ENCODE results near the gene EIF3K. TPM values are rescaled to one million over a fixed set of nuclear protein-coding genes. Genes with fewer than 3 reads are reported as not detected.

The EIF3K gene
- total RNA-seq, 4 donors from 2014 or later = 333 to 570 (median 446) TPM

DNA sequence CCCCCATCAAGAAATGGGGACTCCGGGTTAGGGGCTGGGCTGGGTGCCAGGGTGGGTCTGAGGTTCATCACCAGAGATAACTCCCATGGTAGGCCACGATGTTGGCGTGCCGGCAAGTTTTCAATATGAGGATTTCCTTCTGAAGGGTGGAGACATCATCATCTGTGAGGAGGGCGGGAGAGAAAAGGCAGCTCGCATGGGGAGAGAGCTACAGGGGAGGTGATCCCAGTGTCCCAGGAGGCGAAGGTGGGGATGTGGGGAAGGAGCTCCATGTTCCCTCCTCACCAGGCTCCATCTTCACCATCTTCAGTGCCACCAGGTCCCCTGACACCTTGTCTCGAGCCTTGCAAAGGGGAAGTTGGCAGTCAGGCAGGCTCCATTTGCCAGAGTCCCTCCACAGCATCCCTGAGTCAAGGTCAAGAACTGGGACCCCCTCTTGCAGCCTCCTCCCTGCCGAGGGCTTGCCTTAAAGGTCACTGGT lies 1.7 kb upstream of the EIF3K start:
- peak overlapping the region in 1 of 4 donors; percentile 87 for H3K27ac ChIP-seq (replicated peaks in 1 of 4)
- peaks cover 21 to 31% (median 23%) of the 10 kb centered on the region in 4 donors for H3K4me1 ChIP-seq
- DNase-seq (ENCODE audit: extremely low spot score) = no peak
- H3K9me3 ChIP-seq = no peaks in the 10 kb centered on the region
- peaks cover 21 to 24% (median 22%) of the 10 kb centered on the region in 4 donors for H3K36me3 ChIP-seq
- intact Hi-C loops (cut with DNase I) = loop anchor here (5.0 kb wide), 1 partner anchor 215 kb away; the partner anchor contains the start of gene FAM98C
- H3K27me3 ChIP-seq = no peaks in the 10 kb centered on the region
- 71% methylated on average over 9 of the region's 9 CpGs for WGBS
- peak overlapping the region; percentile 71 to 91 (median 82) for H3K4me3 ChIP-seq
- no peak for TF ChIP-seq CTCF (IDR thresholded peaks at IDR 0.05)
- TF ChIP-seq EP300 (IDR thresholded peaks at IDR 0.05) = no peak
- no peak for TF ChIP-seq POLR2AphosphoS5 (IDR thresholded peaks at IDR 0.05)
- no peak for TF ChIP-seq POLR2A (IDR thresholded peaks at IDR 0.05; ENCODE audit: low read depth)

- no peak for DNase-seq (ENCODE audit: extremely low spot score)
- no peak for TF ChIP-seq POLR2A (IDR thresholded peaks at IDR 0.05; ENCODE audit: low read depth)
- TF ChIP-seq POLR2AphosphoS5 (IDR thresholded peaks at IDR 0.05) = no peak
- TF ChIP-seq CTCF (IDR thresholded peaks at IDR 0.05) = no peak
- TF ChIP-seq EP300 (IDR thresholded peaks at IDR 0.05) = no peak
- H3K36me3 ChIP-seq = peaks cover 26 to 30% (median 28%) of the 10 kb centered on the region in 4 donors
- H3K4me1 ChIP-seq = peaks cover 21 to 31% (median 23%) of the 10 kb centered on the region in 4 donors
- 39% methylated on average over 5 of the region's 28 CpGs for WGBS
- peak within 1 kb of the TSS; percentile 71 to 91 (median 82) for H3K4me3 ChIP-seq
- H3K9me3 ChIP-seq = no peaks in the 10 kb centered on the region
- H3K27me3 ChIP-seq = no peaks in the 10 kb centered on the region
- H3K27ac ChIP-seq (replicated peaks in 1 of 4) = peak within 1 kb of the TSS; percentile 87 to 92 (median 87)
- intact Hi-C loops (cut with DNase I) = loop anchor here (5.0 kb wide), 1 partner anchor 216 kb away; the partner anchor contains the start of gene FAM98C
Measured at GRCh38 chr19:38617764-38618589, 1.0 kb upstream of the EIF3K start, which contains the start of gene MAP4K1. MAP4K1 (minus strand) TSS chr19:38617953; CDS start chr19:38617895, 58 bp downstream.

DNA sequence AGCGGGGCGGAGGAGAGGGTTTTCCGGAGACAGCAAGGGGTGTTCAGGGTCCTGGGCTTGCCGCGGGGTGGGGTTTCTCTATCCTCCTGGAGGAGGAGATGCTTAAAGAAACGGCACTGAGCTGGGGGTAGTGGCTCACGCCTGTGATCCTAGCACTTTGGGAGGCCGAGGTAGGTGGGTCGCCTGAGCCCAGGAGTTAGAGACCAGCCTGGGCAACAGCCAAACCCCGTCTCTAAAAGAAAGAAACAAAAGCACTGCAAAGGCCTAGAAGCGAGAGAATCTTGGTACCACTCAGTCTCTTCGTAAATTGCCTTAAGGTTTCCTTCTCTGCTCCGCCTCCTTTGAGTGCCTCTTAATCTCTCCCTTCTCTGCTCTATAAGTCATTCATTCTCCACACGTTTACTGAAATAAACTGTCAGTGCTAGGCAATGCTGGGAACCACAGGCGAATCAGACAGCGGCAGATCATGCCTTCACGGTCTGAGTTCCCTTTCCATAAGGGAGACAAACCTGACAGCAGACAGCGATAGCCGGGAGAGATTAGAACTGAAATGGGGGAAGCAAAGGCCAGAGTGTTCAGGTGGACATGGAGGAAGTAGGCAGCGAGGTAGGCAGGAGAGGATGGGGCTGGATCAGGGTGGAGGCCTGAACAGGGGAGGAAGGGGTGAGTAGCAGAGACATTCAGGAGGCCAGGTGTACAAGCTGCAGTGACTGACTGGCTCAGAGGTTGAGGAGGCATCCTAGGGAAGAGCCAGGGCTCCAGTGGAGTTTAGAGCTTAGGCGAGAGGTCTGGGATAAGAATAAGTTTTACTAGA lies 580 bp downstream of the EIF3K start:
- 20% methylated on average over 19 of the region's 21 CpGs for WGBS
- H3K4me3 ChIP-seq = peak overlapping the region; percentile 71 to 91 (median 82)
- no peak for TF ChIP-seq POLR2A (IDR thresholded peaks at IDR 0.05; ENCODE audit: low read depth)
- H3K27me3 ChIP-seq = no peaks in the 10 kb centered on the region
- peaks cover 21 to 31% (median 23%) of the 10 kb centered on the region in 4 donors for H3K4me1 ChIP-seq
- intact Hi-C loops (cut with DNase I) = loop anchor here (5.0 to 10.0 kb wide), 2 partner anchors 217 to 315 kb away; partner anchors contain the start of genes FAM98C, MRPS12 and SARS2
- peak overlapping the region; percentile 87 to 92 (median 87) for H3K27ac ChIP-seq (replicated peaks in 1 of 4)
- H3K36me3 ChIP-seq = peaks cover 40 to 45% (median 43%) of the 10 kb centered on the region in 4 donors
- no peak for DNase-seq (ENCODE audit: extremely low spot score)
- no peaks in the 10 kb centered on the region for H3K9me3 ChIP-seq

DNA sequence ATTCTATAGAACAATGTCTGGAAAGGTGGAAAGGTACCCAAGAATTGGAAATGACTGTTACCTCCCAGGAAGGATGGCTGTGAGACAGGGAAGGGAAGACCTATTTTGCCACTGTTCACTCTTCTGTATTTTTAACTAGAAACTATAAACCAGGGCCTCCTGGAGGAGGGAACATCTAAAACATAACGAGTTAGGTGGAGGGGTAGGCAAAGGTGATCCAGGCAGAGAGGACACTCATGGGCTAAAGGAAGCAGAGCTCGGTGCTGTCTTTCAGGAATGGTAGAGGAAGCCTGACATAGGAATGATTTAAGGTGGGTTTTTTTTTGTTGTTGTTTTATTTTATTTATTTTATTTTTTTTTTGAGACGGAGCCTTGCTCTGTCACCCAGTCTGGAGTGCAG lies 5.8 kb downstream of the EIF3K start:
- H3K4me1 ChIP-seq = peaks cover 7 to 13% (median 8%) of the 10 kb centered on the region in 4 donors
- no peaks in the 10 kb centered on the region for H3K9me3 ChIP-seq
- peaks cover 90 to 98% (median 96%) of the 10 kb centered on the region in 4 donors for H3K36me3 ChIP-seq
- TF ChIP-seq POLR2AphosphoS5 (IDR thresholded peaks at IDR 0.05) = no peak
- TF ChIP-seq CTCF (IDR thresholded peaks at IDR 0.05) = no peak
- H3K27ac ChIP-seq (replicated peaks in 1 of 4) = no peak overlapping the region
- DNase-seq (ENCODE audit: extremely low spot score) = no peak
- WGBS = 83% methylated on average over 3 of the region's 3 CpGs
- H3K27me3 ChIP-seq = no peaks in the 10 kb centered on the region
- no peak overlapping the region for H3K4me3 ChIP-seq
- intact Hi-C loops (cut with DNase I) = loop anchor here (10.0 kb wide), 1 partner anchor 310 kb away; the partner anchor contains the start of genes MRPS12 and SARS2

All from esophagus muscularis mucosa (tissue), 4 donors.